Sigmoid colon (tissue), 3 donors: ENCODE results near the gene UCN2.

Source experiments
- CTCF ChIP-seq, 4 experiments: fragments of 450-650 bp in 3 of 4; fragments of 200-600 bp in 1 of 4; IDR thresholded peaks; one replicate each; pipeline ENCODE4 v1.5.1; 2016 to 2019; ENCODE audit warnings: antibody characterized with exemption in 4 of 4, mild to moderate bottlenecking in 3 of 4, moderate library complexity in 2 of 4
- POLR2A ChIP-seq, 2 donors: fragments of 450-650 bp; IDR thresholded peaks; one replicate each; pipeline ENCODE4 v1.6.1; 2016; ENCODE audit warnings: antibody characterized with exemption in 2 of 2, mild to moderate bottlenecking in 2 of 2, moderate library complexity in 2 of 2

- no peak for TF ChIP-seq CTCF (IDR thresholded peaks at IDR 0.05)
- TF ChIP-seq POLR2A (IDR thresholded peaks at IDR 0.05), result no peak
These were observed 21.8 kb upstream of the UCN2 start for GRCh38 chr3:48585411-48585810.
